Gastroesophageal sphincter (tissue), 4 donors: ENCODE data around the gene DPYD. TPM values are rescaled to one million over a fixed set of nuclear protein-coding genes. Genes with fewer than 3 reads are reported as not detected.

ENCODE experiments used
- ATAC-seq: fragments of 150-250 bp; one replicate; pipeline ENCODE4 v1.9.1; 2016; ENCODE audit warnings: mild to moderate bottlenecking, moderate library complexity
- H3K27ac ChIP-seq, 4 donors: fragments of 200-600 bp; sonication (generic) in 3 of 4; 1 replicate in 3 of 4; 2 replicates in 1 of 4; pipeline ENCODE4 v1.5.1; 2016 to 2019
- H3K27me3 ChIP-seq: fragments of 200-600 bp; sonication (generic); one replicate; pipeline ENCODE4 v1.5.1; 2019
- H3K36me3 ChIP-seq, 2 donors: fragments of 200-600 bp; sonication (generic); one replicate each; pipeline ENCODE4 v1.5.1; 2019; ENCODE audit warnings: control low read depth in 1 of 2
- H3K4me1 ChIP-seq, 3 donors: fragments of 200-600 bp; sonication (generic); 1 replicate in 2 of 3; 2 replicates in 1 of 3; pipeline ENCODE4 v1.5.1; 2016 to 2019; ENCODE audit warnings: control low read depth in 2 of 3
- H3K4me3 ChIP-seq, 2 donors: fragments of 200-600 bp; sonication (generic); one replicate each; pipeline ENCODE4 v1.5.1; 2019; ENCODE audit warnings: mild to moderate bottlenecking in 1 of 2, moderate library complexity in 1 of 2
- H3K9me3 ChIP-seq, 3 donors: fragments of 200-600 bp; sonication (generic); one replicate each; pipeline ENCODE4 v1.5.1; 2017 to 2019; ENCODE audit warnings: control low read depth in 2 of 3
- EP300 ChIP-seq: sonication (generic); formaldehyde crosslinking; IDR thresholded peaks from one replicate; pipeline ENCODE4 v1.6.1; 2017; ENCODE audit warnings: antibody characterized with exemption, mild to moderate bottlenecking
- POLR2A ChIP-seq, 2 donors: fragments of 450-650 bp; IDR thresholded peaks; one replicate each; pipeline ENCODE4 v1.6.1; 2017; ENCODE audit warnings: antibody characterized with exemption in 2 of 2, mild to moderate bottlenecking in 2 of 2, moderate library complexity in 1 of 2
- POLR2AphosphoS5 ChIP-seq: sonication (generic); formaldehyde crosslinking; IDR thresholded peaks from one replicate; pipeline ENCODE4 v1.6.1; 2017; ENCODE audit warnings: antibody characterized with exemption
- WGBS, 2 donors: methylation state at CpG; one replicate each; pipeline ENCODE4 v1.1.5; 2018; ENCODE audit warnings: low coverage in 1 of 2; 5-methylcytosine and 5-hydroxymethylcytosine counted together
- total RNA-seq, 4 donors: library from RNA; depleted of rRNA; stranded (reverse); fragments of >200 nt; gene quantifications; one replicate each; pipeline ENCODE4 v1.1.0, GENCODE V29; 2016
- TF ChIP-seq, protein P1 (sequence below), 4 experiments: fragments of 200-600 bp in 2 of 4; fragments of 450-650 bp in 2 of 4; sonication (generic) in 1 of 4; IDR thresholded peaks; one replicate each; pipeline ENCODE4 v1.5.1; 2017 to 2019; ENCODE audit warnings: antibody characterized with exemption in 4 of 4, mild to moderate bottlenecking in 2 of 4, moderate library complexity in 2 of 4

Gene DPYD
- total RNA-seq, 4 donors from 2014 or later: 31.2 to 53.0 (median 43.2) TPM

- Histone ChIP-seq H3K36me3 (no peaks in the 10 kb centered on the region), H3K27me3 (no peaks in the 10 kb centered on the region), H3K4me1 (no peaks in the 10 kb centered on the region), H3K27ac (no peak overlapping the region), H3K4me3 (no peak overlapping the region), H3K9me3 (no peaks in the 10 kb centered on the region)
- TF ChIP-seq POLR2A (IDR thresholded peaks at IDR 0.05): no peak
- TF ChIP-seq EP300: no peak
- TF ChIP-seq POLR2AphosphoS5: no peak
- TF ChIP-seq, protein P1, sequence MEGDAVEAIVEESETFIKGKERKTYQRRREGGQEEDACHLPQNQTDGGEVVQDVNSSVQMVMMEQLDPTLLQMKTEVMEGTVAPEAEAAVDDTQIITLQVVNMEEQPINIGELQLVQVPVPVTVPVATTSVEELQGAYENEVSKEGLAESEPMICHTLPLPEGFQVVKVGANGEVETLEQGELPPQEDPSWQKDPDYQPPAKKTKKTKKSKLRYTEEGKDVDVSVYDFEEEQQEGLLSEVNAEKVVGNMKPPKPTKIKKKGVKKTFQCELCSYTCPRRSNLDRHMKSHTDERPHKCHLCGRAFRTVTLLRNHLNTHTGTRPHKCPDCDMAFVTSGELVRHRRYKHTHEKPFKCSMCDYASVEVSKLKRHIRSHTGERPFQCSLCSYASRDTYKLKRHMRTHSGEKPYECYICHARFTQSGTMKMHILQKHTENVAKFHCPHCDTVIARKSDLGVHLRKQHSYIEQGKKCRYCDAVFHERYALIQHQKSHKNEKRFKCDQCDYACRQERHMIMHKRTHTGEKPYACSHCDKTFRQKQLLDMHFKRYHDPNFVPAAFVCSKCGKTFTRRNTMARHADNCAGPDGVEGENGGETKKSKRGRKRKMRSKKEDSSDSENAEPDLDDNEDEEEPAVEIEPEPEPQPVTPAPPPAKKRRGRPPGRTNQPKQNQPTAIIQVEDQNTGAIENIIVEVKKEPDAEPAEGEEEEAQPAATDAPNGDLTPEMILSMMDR (IDR thresholded peaks at IDR 0.05): no peak
- 73 to 76% methylated on average over 2 of the region's 2 CpGs for WGBS, 2 donors
- no peak for ATAC-seq
Observed at GRCh38 chr1:97297611-97298010, 623.2 kb downstream of the DPYD start.

- no peak overlapping the region for H3K27ac ChIP-seq
- H3K4me3 ChIP-seq: no peak overlapping the region
- no peaks in the 10 kb centered on the region for H3K36me3 ChIP-seq
- no peaks in the 10 kb centered on the region for H3K4me1 ChIP-seq
- 86 to 92% methylated on average over 1 of the region's 1 CpG for whole genome bisulfite sequencing, 2 donors
- ATAC-seq: no peak
- peaks cover 0 to under 1% (median 0%) of the 10 kb centered on the region in 3 donors for H3K9me3 ChIP-seq
- TF ChIP-seq POLR2AphosphoS5: no peak
- no peak for TF ChIP-seq EP300
- TF ChIP-seq, protein P1 (IDR thresholded peaks at IDR 0.05): no peak
- no peak for TF ChIP-seq POLR2A (IDR thresholded peaks at IDR 0.05)
- no peaks in the 10 kb centered on the region for H3K27me3 ChIP-seq
Observed at GRCh38 chr1:97281962-97282361, 638.9 kb downstream of the DPYD start.

DNA sequence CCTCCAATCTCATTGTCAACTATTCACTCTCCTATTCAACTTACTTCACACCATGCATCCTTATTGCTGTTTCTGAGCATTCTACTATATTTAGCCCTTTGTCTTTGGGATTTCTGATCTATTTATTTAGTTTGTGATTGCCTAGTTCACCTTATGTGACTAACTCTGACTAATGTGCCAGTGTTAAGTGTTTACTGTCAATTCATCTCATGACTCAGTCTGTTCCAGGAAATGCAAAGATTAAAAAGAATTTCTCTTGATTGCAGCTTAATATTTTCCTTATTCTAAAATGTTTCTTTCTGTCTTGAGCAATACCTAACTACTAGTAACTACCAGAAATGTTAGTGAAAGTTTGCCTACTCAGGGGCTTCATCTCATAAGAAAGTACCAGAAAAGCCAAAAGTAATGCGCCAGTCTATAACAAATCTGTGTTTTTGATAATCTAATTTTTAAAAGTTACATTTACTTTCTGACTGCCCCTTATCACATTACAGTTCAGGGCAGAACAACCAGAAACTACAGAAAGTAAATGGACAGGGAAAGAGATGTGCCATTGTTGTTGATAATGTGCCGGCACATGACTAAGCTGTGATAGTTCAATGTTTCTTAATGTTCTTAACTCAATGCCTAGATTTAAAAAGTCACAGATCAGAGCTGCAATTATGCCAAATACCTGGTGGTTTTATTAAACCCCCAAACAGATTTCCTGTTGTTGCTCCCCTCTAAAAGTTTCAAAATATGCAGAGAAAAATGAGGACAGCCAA lies 642.8 kb downstream of the DPYD start:
- TF ChIP-seq, protein P1 (IDR thresholded peaks at IDR 0.05): no peak
- TF ChIP-seq POLR2A (IDR thresholded peaks at IDR 0.05) (no peak), EP300 (no peak), POLR2AphosphoS5 (no peak)
- no peaks in the 10 kb centered on the region for H3K4me1 ChIP-seq
- WGBS, 2 donors: 83 to 96% methylated on average over 2 of the region's 2 CpGs
- H3K27ac ChIP-seq: no peak overlapping the region
- H3K36me3 ChIP-seq: no peaks in the 10 kb centered on the region
- H3K27me3 ChIP-seq: no peaks in the 10 kb centered on the region
- H3K9me3 ChIP-seq: peaks cover 0 to 3% (median 0%) of the 10 kb centered on the region in 3 donors
- no peak overlapping the region for H3K4me3 ChIP-seq
- ATAC-seq: no peak

- Histone ChIP-seq H3K4me1 (peaks cover 0 to 12% (median 0%) of the 10 kb centered on the region in 3 donors), H3K4me3 (no peak overlapping the region), H3K36me3 (no peaks in the 10 kb centered on the region), H3K27ac (no peak overlapping the region), H3K9me3 (peaks cover 0 to 6% (median 0%) of the 10 kb centered on the region in 3 donors), H3K27me3 (no peaks in the 10 kb centered on the region)
- WGBS, 2 donors: 53% methylated on average over 5 to 6 of the region's 6 CpGs
- TF ChIP-seq POLR2AphosphoS5: no peak
- TF ChIP-seq EP300: no peak
- no peak for TF ChIP-seq POLR2A (IDR thresholded peaks at IDR 0.05)
- TF ChIP-seq, protein P1 (IDR thresholded peaks at IDR 0.05): no peak
- ATAC-seq: no peak
Observed at GRCh38 chr1:97271916-97272788, 648.7 kb downstream of the DPYD start.
